HCT116 (cell line): ENCODE data around the gene ESD. TPM values are rescaled to one million over a fixed set of nuclear protein-coding genes. Genes with fewer than 3 reads are reported as not detected.
A peak's percentile ranks its signal among the peaks of the same experiment; 100 is the strongest.

Source experiments
- ATAC-seq: fragments of 200-7000 bp; cut with Tn5 transposase; 2 replicates; pipeline ENCODE4 v1.9.1; 2020; ENCODE audit warnings: mild to moderate bottlenecking, moderate library complexity
- BruUV-seq: library from RNA; stranded (reverse); fragments of 400-500 nt; replicated peaks from 2 replicates; lab custom pipeline; 2021; lab: Mats Ljungman, UMichigan
- CTCF ChIA-PET: fragments of 300-600 bp; sonication (Branson Sonifier 250); formaldehyde crosslinking; loops from one replicate; lab custom pipeline; 2021; ENCODE audit warnings: antibody characterized with exemption; lab: Charles Lee
- POLR2A ChIA-PET: fragments of 300-600, 350-600 bp; sonication (Branson Sonifier 250); formaldehyde crosslinking; loops from one replicate; lab custom pipeline; 2021; ENCODE audit warnings: antibody characterized with exemption; lab: Charles Lee
- RAD21 ChIA-PET, 2 experiments: fragments of 300-600 bp; sonication (Branson Sonifier 250); formaldehyde crosslinking; loops; one replicate each; lab custom pipeline; 2023; ENCODE audit warnings: low total read pairs in 2 of 2; ENCODE audit not compliant: uncharacterized antibody in 2 of 2, unreplicated experiment in 2 of 2, low non-redundant PET in 1 of 2; lab: Charles Lee
- DNase-seq: peaks from one replicate; pipeline ENCODE4 v3.0.0-alpha.2; 2010; ENCODE audit warnings: low read depth, low spot score
- H2AFZ ChIP-seq: fragments of 200-600 bp; shearing (Covaris generic), sonication (generic); 2 replicates; pipeline ENCODE4 v1.6.1; 2017; ENCODE audit warnings: low read depth, mixed run types, mixed read lengths, antibody characterized with exemption, low read length; ENCODE audit not compliant: poor library complexity, severe bottlenecking
- H3K27ac ChIP-seq: 2 replicates; pipeline ENCODE4 v1.5.1; 2012; ENCODE audit warnings: low read depth, low read length
- H3K27me3 ChIP-seq: fragments of 200-600 bp; sonication (generic); 2 replicates; pipeline ENCODE4 v1.6.1; 2016; ENCODE audit warnings: mixed run types, low read length, mixed read lengths; ENCODE audit not compliant: insufficient read depth
- H3K36me3 ChIP-seq, 2 experiments: fragments of 200-500 bp in 1 of 2; fragments of 200-600 bp in 1 of 2; sonication (Bioruptor generic) in 1 of 2; sonication (generic) in 1 of 2; 2 replicates each; pipeline versions ENCODE4 v1.5.1 to v1.6.1; 2014 to 2016; ENCODE audit warnings: low read length in 2 of 2, inconsistent platforms in 1 of 2, mixed read lengths in 1 of 2, mixed run types in 1 of 2; ENCODE audit not compliant: insufficient read depth in 2 of 2, control insufficient read depth in 1 of 2
- H3K4me1 ChIP-seq, 2 experiments: fragments of 200-600 bp in 1 of 2; sonication (generic) in 1 of 2; 2 replicates each; pipeline versions ENCODE4 v1.5.1 to v1.6.1; 2012 to 2017; ENCODE audit warnings: low read length in 2 of 2, inconsistent platforms in 1 of 2, mild to moderate bottlenecking in 1 of 2, mixed read lengths in 1 of 2, mixed run types in 1 of 2, moderate library complexity in 1 of 2; ENCODE audit not compliant: insufficient read depth in 2 of 2, control insufficient read depth in 1 of 2
- H3K4me2 ChIP-seq: fragments of 200-600 bp; sonication (generic); 2 replicates; pipeline ENCODE4 v1.6.1; 2017; ENCODE audit warnings: mixed run types, low read length, mixed read lengths
- H3K4me3 ChIP-seq, 2 experiments: fragments of 200-600 bp in 1 of 2; sonication (generic) in 1 of 2; replicated peaks in 1 of 2; 2 replicates each; pipeline ENCODE4 v1.5.1; 2011 to 2016; ENCODE audit warnings: low read length in 2 of 2, control low read depth in 1 of 2, low read depth in 1 of 2, mild to moderate bottlenecking in 1 of 2, mixed read lengths in 1 of 2, mixed run types in 1 of 2
- H3K79me2 ChIP-seq: fragments of 200-600 bp; sonication (generic); 2 replicates; pipeline ENCODE4 v1.6.1; 2017; ENCODE audit warnings: mild to moderate bottlenecking, mixed run types, low read length, moderate library complexity, mixed read lengths; ENCODE audit not compliant: insufficient read depth
- H3K9ac ChIP-seq: fragments of 200-600 bp; sonication (generic); 2 replicates; pipeline ENCODE4 v1.6.1; 2016; ENCODE audit warnings: low read length, mixed read lengths
- H3K9me2 ChIP-seq: fragments of 200-600 bp; sonication (generic), shearing (Covaris generic); 2 replicates; pipeline ENCODE4 v1.6.1; 2017; ENCODE audit warnings: mixed run types, mild to moderate bottlenecking, moderate library complexity; ENCODE audit not compliant: insufficient read depth
- H3K9me3 ChIP-seq, 2 experiments: fragments of 200-500 bp in 1 of 2; fragments of 200-600 bp in 1 of 2; sonication (Bioruptor generic) in 1 of 2; sonication (generic) in 1 of 2; 2 replicates each; pipeline ENCODE4 v1.6.1; 2014 to 2017; ENCODE audit warnings: low read length in 2 of 2, mixed read lengths in 2 of 2, inconsistent platforms in 1 of 2, low read depth in 1 of 2, mild to moderate bottlenecking in 1 of 2, mixed run types in 1 of 2, moderate library complexity in 1 of 2; ENCODE audit not compliant: control insufficient read depth in 1 of 2, insufficient read depth in 1 of 2
- H4K20me1 ChIP-seq: fragments of 200-600 bp; sonication (generic), shearing (Covaris generic); 2 replicates; pipeline ENCODE4 v1.6.1; 2017; ENCODE audit warnings: mixed run types, mild to moderate bottlenecking, moderate library complexity; ENCODE audit not compliant: insufficient read depth
- CEBPB ChIP-seq: IDR thresholded peaks from 2 replicates; pipeline ENCODE4 v1.6.1; 2012; ENCODE audit warnings: low read depth
- EGR1 ChIP-seq: IDR thresholded peaks from 2 replicates; pipeline ENCODE4 v1.6.1; 2012; ENCODE audit warnings: low read depth
- EZH2 ChIP-seq: fragments of 200-600 bp; sonication (generic); IDR thresholded peaks from 2 replicates; pipeline ENCODE4 v1.6.1; 2017; ENCODE audit warnings: antibody characterized with exemption, mixed run types
- EZH2phosphoT487 ChIP-seq: fragments of 200-600 bp; IDR thresholded peaks from 2 replicates; pipeline ENCODE4 v1.6.1; 2018; ENCODE audit warnings: antibody characterized with exemption, borderline replicate concordance
- FOSL1 ChIP-seq: IDR thresholded peaks from 2 replicates; pipeline ENCODE4 v1.6.1; 2012; ENCODE audit warnings: low read depth
- JUND ChIP-seq: IDR thresholded peaks from 2 replicates; pipeline ENCODE4 v1.6.1; 2012
- POLR2A ChIP-seq: IDR thresholded peaks from 2 replicates; pipeline ENCODE4 v1.7.0; 2011; ENCODE audit warnings: borderline replicate concordance; ENCODE audit not compliant: insufficient read depth, insufficient read length; ENCODE audit errors: extremely low read depth
- POLR2AphosphoS5 ChIP-seq: IDR thresholded peaks from 2 replicates; pipeline ENCODE4 v1.6.1; 2011; ENCODE audit warnings: mild to moderate bottlenecking, low read depth, low read length, moderate library complexity
- RAD21 ChIP-seq: IDR thresholded peaks from 2 replicates; pipeline ENCODE4 v1.6.1; 2012; ENCODE audit warnings: low read depth, mild to moderate bottlenecking
- SIN3A ChIP-seq: IDR thresholded peaks from 2 replicates; pipeline ENCODE4 v1.6.1; 2012; ENCODE audit warnings: low read depth
- SP1 ChIP-seq: IDR thresholded peaks from 2 replicates; pipeline ENCODE4 v1.6.1; 2012; ENCODE audit warnings: low read depth
- SRF ChIP-seq: IDR thresholded peaks from 2 replicates; pipeline ENCODE4 v1.6.1; 2012; ENCODE audit warnings: low read depth
- TCF7L2 ChIP-seq: IDR thresholded peaks from 2 replicates; pipeline ENCODE4 v1.7.0; 2011; ENCODE audit warnings: borderline replicate concordance, inconsistent platforms; ENCODE audit not compliant: insufficient read depth, insufficient read length; ENCODE audit errors: extremely low read depth
- YY1 ChIP-seq: IDR thresholded peaks from 2 replicates; pipeline ENCODE4 v1.6.1; 2011; ENCODE audit warnings: low read length, low read depth, moderate library complexity, mild to moderate bottlenecking; ENCODE audit not compliant: insufficient replicate concordance; ENCODE audit errors: extremely low read depth
- ZFX ChIP-seq: fragments of 450-650 bp; IDR thresholded peaks from 2 replicates; pipeline ENCODE4 v1.6.1; 2017
- ZNF274 ChIP-seq: fragments of 200-500 bp; sonication (Bioruptor generic); IDR thresholded peaks from 2 replicates; pipeline ENCODE4 v1.6.1; 2014; ENCODE audit warnings: mild to moderate bottlenecking, low read depth, low read length, inconsistent platforms
- intact Hi-C: fragments of 100-400 bp; cut with micrococcal nuclease; formaldehyde crosslinking; loops from 2 replicates; pipeline ENCODE4 v1.10.0; 2022
- total RNA-seq: library from RNA; stranded (reverse); gene quantifications from one replicate; pipeline ENCODE4 v1.2.1, GENCODE V29; 2021; ENCODE audit not compliant: unreplicated experiment
- TF ChIP-seq, protein P1 (sequence below): IDR thresholded peaks from 2 replicates; pipeline ENCODE4 v1.6.1; 2012; ENCODE audit warnings: low read depth
- TF ChIP-seq, protein P2 (sequence below): IDR thresholded peaks from 2 replicates; pipeline ENCODE4 v1.6.1; 2012
- TF ChIP-seq, protein P3 (sequence below): IDR thresholded peaks from 2 replicates; pipeline ENCODE4 v1.6.1; 2012
- TF ChIP-seq, protein P4 (sequence below): IDR thresholded peaks from 2 replicates; pipeline ENCODE4 v1.6.1; 2011; ENCODE audit warnings: mild to moderate bottlenecking, low read length, moderate library complexity; ENCODE audit not compliant: insufficient replicate concordance; ENCODE audit errors: extremely low read depth

The ESD gene
- total RNA-seq, 1 experiment from 2014 or later = 111 TPM

DNA sequence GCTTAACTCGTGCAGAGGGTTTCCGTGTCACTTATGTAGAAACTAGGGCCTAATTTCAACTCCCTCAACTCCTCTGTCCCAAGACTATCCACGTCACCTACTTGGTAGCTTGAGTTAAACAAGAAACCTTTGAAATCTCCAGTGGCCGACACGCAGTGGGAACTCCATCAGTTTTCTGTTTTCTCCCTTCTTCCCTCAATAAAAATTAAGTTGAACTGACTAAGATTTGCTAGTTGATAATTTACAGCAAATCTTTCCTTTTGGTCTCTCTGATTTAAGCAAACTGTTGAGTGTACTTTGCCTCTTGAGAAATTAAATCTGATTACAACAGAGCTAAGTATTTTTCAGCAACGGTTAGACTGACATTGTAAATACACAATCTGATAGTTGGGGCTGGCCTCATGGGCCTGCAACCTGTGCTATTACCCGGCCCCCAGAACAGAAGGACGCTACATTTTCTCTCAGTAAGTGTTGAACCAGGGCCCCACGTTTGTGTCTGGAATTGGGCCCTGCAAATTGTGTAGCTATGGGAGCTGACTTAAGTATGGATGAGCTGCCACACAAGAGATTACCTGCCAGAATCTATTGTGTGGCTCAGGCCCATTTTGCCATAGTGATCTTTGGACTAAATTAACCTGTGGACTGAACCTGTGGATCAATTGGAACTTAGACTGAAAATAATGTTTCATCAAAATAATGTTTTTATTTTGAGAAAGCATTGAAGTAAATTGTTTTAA is 708 bp upstream of the ESD start:
- no peaks in the 10 kb centered on the region for H3K36me3 ChIP-seq
- DNase-seq = no peak
- H3K9me2 ChIP-seq = no peaks in the 10 kb centered on the region
- H3K4me1 ChIP-seq = peaks cover 14 to 21% of the 10 kb centered on the region in 2 experiments
- ChIA-PET CTCF (no interaction called here), POLR2A (no interaction called here), RAD21 (no interaction called here)
- peaks cover 42% of the 10 kb centered on the region for H3K79me2 ChIP-seq
- peak overlapping the region; percentile 77 for H2AFZ ChIP-seq
- H3K4me3 ChIP-seq = peak overlapping the region; percentile 63 to 78
- peak overlapping the region; percentile 89 for H3K27ac ChIP-seq
- H4K20me1 ChIP-seq = no peaks in the 10 kb centered on the region
- H3K9ac ChIP-seq = peak overlapping the region; percentile 83
- no peaks in the 10 kb centered on the region for H3K27me3 ChIP-seq
- ATAC-seq = no peak
- peak overlapping the region; percentile 89 for H3K4me2 ChIP-seq
- no peaks in the 10 kb centered on the region for H3K9me3 ChIP-seq
- TF ChIP-seq, protein P1, sequence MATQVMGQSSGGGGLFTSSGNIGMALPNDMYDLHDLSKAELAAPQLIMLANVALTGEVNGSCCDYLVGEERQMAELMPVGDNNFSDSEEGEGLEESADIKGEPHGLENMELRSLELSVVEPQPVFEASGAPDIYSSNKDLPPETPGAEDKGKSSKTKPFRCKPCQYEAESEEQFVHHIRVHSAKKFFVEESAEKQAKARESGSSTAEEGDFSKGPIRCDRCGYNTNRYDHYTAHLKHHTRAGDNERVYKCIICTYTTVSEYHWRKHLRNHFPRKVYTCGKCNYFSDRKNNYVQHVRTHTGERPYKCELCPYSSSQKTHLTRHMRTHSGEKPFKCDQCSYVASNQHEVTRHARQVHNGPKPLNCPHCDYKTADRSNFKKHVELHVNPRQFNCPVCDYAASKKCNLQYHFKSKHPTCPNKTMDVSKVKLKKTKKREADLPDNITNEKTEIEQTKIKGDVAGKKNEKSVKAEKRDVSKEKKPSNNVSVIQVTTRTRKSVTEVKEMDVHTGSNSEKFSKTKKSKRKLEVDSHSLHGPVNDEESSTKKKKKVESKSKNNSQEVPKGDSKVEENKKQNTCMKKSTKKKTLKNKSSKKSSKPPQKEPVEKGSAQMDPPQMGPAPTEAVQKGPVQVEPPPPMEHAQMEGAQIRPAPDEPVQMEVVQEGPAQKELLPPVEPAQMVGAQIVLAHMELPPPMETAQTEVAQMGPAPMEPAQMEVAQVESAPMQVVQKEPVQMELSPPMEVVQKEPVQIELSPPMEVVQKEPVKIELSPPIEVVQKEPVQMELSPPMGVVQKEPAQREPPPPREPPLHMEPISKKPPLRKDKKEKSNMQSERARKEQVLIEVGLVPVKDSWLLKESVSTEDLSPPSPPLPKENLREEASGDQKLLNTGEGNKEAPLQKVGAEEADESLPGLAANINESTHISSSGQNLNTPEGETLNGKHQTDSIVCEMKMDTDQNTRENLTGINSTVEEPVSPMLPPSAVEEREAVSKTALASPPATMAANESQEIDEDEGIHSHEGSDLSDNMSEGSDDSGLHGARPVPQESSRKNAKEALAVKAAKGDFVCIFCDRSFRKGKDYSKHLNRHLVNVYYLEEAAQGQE = no peak
- TF ChIP-seq, protein P2, sequence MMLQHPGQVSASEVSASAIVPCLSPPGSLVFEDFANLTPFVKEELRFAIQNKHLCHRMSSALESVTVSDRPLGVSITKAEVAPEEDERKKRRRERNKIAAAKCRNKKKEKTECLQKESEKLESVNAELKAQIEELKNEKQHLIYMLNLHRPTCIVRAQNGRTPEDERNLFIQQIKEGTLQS = no peak
- TF ChIP-seq TCF7L2 (no peak), ZNF274 (no peak), SIN3A (no peak), EZH2 (no peak), SRF (no peak), JUND (no peak), POLR2AphosphoS5 (no peak), RAD21 (no peak), SP1 (no peak), YY1 (no peak), EZH2phosphoT487 (no peak), ZFX (no peak), EGR1 (no peak), CEBPB (no peak), FOSL1 (no peak), POLR2A (no peak)
- TF ChIP-seq, protein P3, sequence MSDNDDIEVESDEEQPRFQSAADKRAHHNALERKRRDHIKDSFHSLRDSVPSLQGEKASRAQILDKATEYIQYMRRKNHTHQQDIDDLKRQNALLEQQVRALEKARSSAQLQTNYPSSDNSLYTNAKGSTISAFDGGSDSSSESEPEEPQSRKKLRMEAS = no peak
- TF ChIP-seq, protein P4, sequence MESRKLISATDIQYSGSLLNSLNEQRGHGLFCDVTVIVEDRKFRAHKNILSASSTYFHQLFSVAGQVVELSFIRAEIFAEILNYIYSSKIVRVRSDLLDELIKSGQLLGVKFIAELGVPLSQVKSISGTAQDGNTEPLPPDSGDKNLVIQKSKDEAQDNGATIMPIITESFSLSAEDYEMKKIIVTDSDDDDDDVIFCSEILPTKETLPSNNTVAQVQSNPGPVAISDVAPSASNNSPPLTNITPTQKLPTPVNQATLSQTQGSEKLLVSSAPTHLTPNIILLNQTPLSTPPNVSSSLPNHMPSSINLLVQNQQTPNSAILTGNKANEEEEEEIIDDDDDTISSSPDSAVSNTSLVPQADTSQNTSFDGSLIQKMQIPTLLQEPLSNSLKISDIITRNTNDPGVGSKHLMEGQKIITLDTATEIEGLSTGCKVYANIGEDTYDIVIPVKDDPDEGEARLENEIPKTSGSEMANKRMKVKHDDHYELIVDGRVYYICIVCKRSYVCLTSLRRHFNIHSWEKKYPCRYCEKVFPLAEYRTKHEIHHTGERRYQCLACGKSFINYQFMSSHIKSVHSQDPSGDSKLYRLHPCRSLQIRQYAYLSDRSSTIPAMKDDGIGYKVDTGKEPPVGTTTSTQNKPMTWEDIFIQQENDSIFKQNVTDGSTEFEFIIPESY = no peak
- intact Hi-C loops = no loop called here
- TSS peak; percentile 95 for BruUV-seq
